OCI-LY3 (cell line): ENCODE measurements around the gene ZNF333.

ENCODE experiments used
- H2AFZ ChIP-seq: fragments of 200-600, 300-600 bp; shearing (Covaris generic); 2 replicates; pipeline ENCODE4 v1.6.0; 2014; ENCODE audit warnings: antibody characterized with exemption, low read depth, low read length
- H3K27ac ChIP-seq: fragments of 200-600, 300-600 bp; sonication (generic); 2 replicates; pipeline ENCODE4 v1.5.1; 2014; ENCODE audit warnings: mild to moderate bottlenecking, low read length, moderate library complexity, mixed read lengths
- H3K27me3 ChIP-seq: fragments of 200-600, 300-600 bp; sonication (generic); 2 replicates; pipeline ENCODE4 v1.6.1; 2014; ENCODE audit warnings: low read depth, low read length, mixed read lengths
- H3K36me3 ChIP-seq: fragments of 200-600, 300-600 bp; sonication (generic); replicated peaks from 2 replicates; pipeline ENCODE3; 2014; ENCODE audit warnings: low read depth, low read length, mixed read lengths
- H3K4me1 ChIP-seq: fragments of 300-600, 200-600 bp; sonication (generic); 2 replicates; pipeline ENCODE4 v1.6.1; 2014; ENCODE audit warnings: low read length, mixed read lengths
- H3K4me2 ChIP-seq: fragments of 200-600, 300-600 bp; sonication (generic); 2 replicates; pipeline ENCODE4 v1.6.1; 2014; ENCODE audit warnings: low read length, mixed read lengths
- H3K4me3 ChIP-seq: fragments of 300-600, 200-600 bp; sonication (generic); 2 replicates; pipeline ENCODE4 v1.5.1; 2014; ENCODE audit warnings: antibody characterized with exemption, mild to moderate bottlenecking, low read length, moderate library complexity
- H3K79me2 ChIP-seq: fragments of 300-600, 200-600 bp; shearing (Covaris generic); 2 replicates; pipeline ENCODE4 v1.6.1; 2014; ENCODE audit warnings: mild to moderate bottlenecking, low read length, mixed read lengths
- H3K9ac ChIP-seq: fragments of 300-600, 200-600 bp; shearing (Covaris generic); 2 replicates; pipeline ENCODE4 v1.6.0; 2014; ENCODE audit warnings: mild to moderate bottlenecking, low read length, moderate library complexity
- H3K9me3 ChIP-seq: fragments of 200-600, 300-600 bp; shearing (Covaris generic); 2 replicates; pipeline ENCODE4 v1.6.1; 2014; ENCODE audit warnings: low read length, mixed read lengths; ENCODE audit not compliant: insufficient read depth
- H4K20me1 ChIP-seq: fragments of 200-600, 300-600 bp; sonication (generic); 2 replicates; pipeline ENCODE4 v1.6.1; 2016; ENCODE audit warnings: low read length, mixed read lengths; ENCODE audit not compliant: insufficient read depth
- CTCF ChIP-seq: fragments of 200-600, 300-600 bp; sonication (generic); IDR thresholded peaks from 2 replicates; pipeline ENCODE4 v1.5.1; 2014; ENCODE audit warnings: antibody characterized with exemption, low read length, low read depth
- EZH2phosphoT487 ChIP-seq: fragments of 200-600 bp; shearing (Covaris generic); IDR thresholded peaks from 2 replicates; pipeline ENCODE4 v1.6.1; 2018; ENCODE audit warnings: antibody characterized with exemption, mixed run types, low read depth

The ZNF333 gene

GRCh38 chr19:14715841-14716240 is 26.0 kb downstream of the ZNF333 start:
- no peaks in the 10 kb centered on the region for H3K4me1 ChIP-seq
- H2AFZ ChIP-seq = no peak overlapping the region
- H3K27ac ChIP-seq = no peak overlapping the region
- no peaks in the 10 kb centered on the region for H3K79me2 ChIP-seq
- no peak for TF ChIP-seq EZH2phosphoT487
- no peak for TF ChIP-seq CTCF
- H3K36me3 ChIP-seq = peaks cover 66% of the 10 kb centered on the region
- H3K4me2 ChIP-seq = no peak overlapping the region
- peaks cover 30% of the 10 kb centered on the region for H3K9me3 ChIP-seq
- no peaks in the 10 kb centered on the region for H4K20me1 ChIP-seq
- no peaks in the 10 kb centered on the region for H3K27me3 ChIP-seq
- no peak overlapping the region for H3K9ac ChIP-seq
- no peak overlapping the region for H3K4me3 ChIP-seq

GRCh38 chr19:14718522-14719116 is 28.8 kb downstream of the ZNF333 start:
- H3K4me1 ChIP-seq = no peaks in the 10 kb centered on the region
- no peak overlapping the region for H3K4me2 ChIP-seq
- no peaks in the 10 kb centered on the region for H4K20me1 ChIP-seq
- H3K9me3 ChIP-seq = peaks cover 41% of the 10 kb centered on the region
- H3K79me2 ChIP-seq = no peaks in the 10 kb centered on the region
- no peak overlapping the region for H2AFZ ChIP-seq
- no peak overlapping the region for H3K9ac ChIP-seq
- H3K27me3 ChIP-seq = no peaks in the 10 kb centered on the region
- no peak for TF ChIP-seq EZH2phosphoT487
- no peak for TF ChIP-seq CTCF
- H3K36me3 ChIP-seq = peaks cover 71% of the 10 kb centered on the region
- H3K27ac ChIP-seq = no peak overlapping the region
- no peak overlapping the region for H3K4me3 ChIP-seq

- Histone ChIP-seq H3K27ac (no peak overlapping the region), H3K36me3 (peaks cover 71% of the 10 kb centered on the region), H4K20me1 (no peaks in the 10 kb centered on the region), H3K27me3 (no peaks in the 10 kb centered on the region), H3K4me3 (no peak overlapping the region), H3K4me1 (no peaks in the 10 kb centered on the region), H3K4me2 (no peak overlapping the region), H3K9me3 (peaks cover 41% of the 10 kb centered on the region), H3K9ac (no peak overlapping the region), H2AFZ (no peak overlapping the region), H3K79me2 (no peaks in the 10 kb centered on the region)
- TF ChIP-seq CTCF (no peak), EZH2phosphoT487 (no peak)
These were observed 29.3 kb downstream of the ZNF333 start for GRCh38 chr19:14719162-14719561.

- H3K9ac ChIP-seq = no peak overlapping the region
- H3K4me2 ChIP-seq = no peak overlapping the region
- TF ChIP-seq CTCF (no peak), EZH2phosphoT487 (no peak)
- H3K36me3 ChIP-seq = peaks cover 48% of the 10 kb centered on the region
- no peaks in the 10 kb centered on the region for H3K27me3 ChIP-seq
- H3K4me3 ChIP-seq = no peak overlapping the region
- no peaks in the 10 kb centered on the region for H4K20me1 ChIP-seq
- no peak overlapping the region for H2AFZ ChIP-seq
- H3K27ac ChIP-seq = no peak overlapping the region
- no peaks in the 10 kb centered on the region for H3K79me2 ChIP-seq
- H3K9me3 ChIP-seq = peaks cover 37% of the 10 kb centered on the region
- H3K4me1 ChIP-seq = no peaks in the 10 kb centered on the region
These were observed 32.3 kb downstream of the ZNF333 start for GRCh38 chr19:14722127-14722526.
